Neural cell (in vitro differentiated cells): ENCODE data around the gene SH3RF3. TPM values are rescaled to one million over a fixed set of nuclear protein-coding genes. Genes with fewer than 3 reads are reported as not detected.

ENCODE experiments used
- H2AFZ ChIP-seq: fragments of 200-600, 300-800 bp; sonication (generic), shearing (Covaris generic); 2 replicates; pipeline ENCODE4 v1.6.0; 2014; ENCODE audit warnings: low read depth, mild to moderate bottlenecking, antibody characterized with exemption, low read length, moderate library complexity
- H3F3A ChIP-seq: fragments of 200-600 bp; shearing (Covaris generic); 2 replicates; pipeline ENCODE4 v1.6.1; 2016; ENCODE audit warnings: mild to moderate bottlenecking, moderate library complexity, mixed read lengths, antibody characterized with exemption, low read length; ENCODE audit not compliant: insufficient read depth, poor library complexity, severe bottlenecking
- H3K27ac ChIP-seq: fragments of 200-600, 300-800 bp; sonication (generic), shearing (Covaris generic); 2 replicates; pipeline ENCODE4 v1.5.1; 2014; ENCODE audit warnings: mild to moderate bottlenecking, low read length, moderate library complexity
- H3K27me3 ChIP-seq: fragments of 300-800, 200-600 bp; sonication (generic), shearing (Covaris generic); 2 replicates; pipeline ENCODE4 v1.6.0; 2014; ENCODE audit warnings: mild to moderate bottlenecking, low read depth, low read length, moderate library complexity; ENCODE audit not compliant: insufficient read depth
- H3K36me3 ChIP-seq: fragments of 300-800, 200-600 bp; sonication (generic), shearing (Covaris generic); 2 replicates; pipeline ENCODE4 v1.5.1; 2014; ENCODE audit warnings: mild to moderate bottlenecking, antibody characterized with exemption, low read length, moderate library complexity; ENCODE audit not compliant: insufficient read depth
- H3K4me2 ChIP-seq: fragments of 300-800, 200-600 bp; sonication (generic), shearing (Covaris generic); 2 replicates; pipeline ENCODE4 v1.6.0; 2014; ENCODE audit warnings: mild to moderate bottlenecking, low read length
- H3K4me3 ChIP-seq: fragments of 300-800, 200-600 bp; sonication (generic), shearing (Covaris generic); 2 replicates; pipeline ENCODE4 v1.5.1; 2014; ENCODE audit warnings: mild to moderate bottlenecking, low read length, moderate library complexity
- H3K79me2 ChIP-seq: fragments of 200-600 bp; shearing (Covaris generic); replicated peaks from 2 replicates; pipeline ENCODE4 v1.6.0; 2014; ENCODE audit warnings: mild to moderate bottlenecking, low read length, moderate library complexity; ENCODE audit not compliant: insufficient read depth
- H3K9ac ChIP-seq: fragments of 300-800, 200-600 bp; sonication (generic), shearing (Covaris generic); 2 replicates; pipeline ENCODE4 v1.6.1; 2016; ENCODE audit warnings: mild to moderate bottlenecking, low read length, mixed read lengths
- H3K9me2 ChIP-seq: fragments of 200-600 bp; shearing (Covaris generic); 2 replicates; pipeline ENCODE4 v1.6.1; 2016; ENCODE audit warnings: mild to moderate bottlenecking, low read length, mixed read lengths; ENCODE audit not compliant: insufficient read depth
- H3K9me3 ChIP-seq: fragments of 200-600, 300-800 bp; sonication (generic), shearing (Covaris generic); 2 replicates; pipeline ENCODE4 v1.6.1; 2016; ENCODE audit warnings: mild to moderate bottlenecking, mixed run types, low read length, moderate library complexity, mixed read lengths
- H4K20me1 ChIP-seq: fragments of 200-600 bp; shearing (Covaris generic); 2 replicates; pipeline ENCODE4 v1.6.1; 2016; ENCODE audit warnings: mild to moderate bottlenecking, mixed run types; ENCODE audit not compliant: insufficient read depth
- CTCF ChIP-seq: fragments of 450-650 bp; IDR thresholded peaks from 2 replicates; pipeline ENCODE4 v1.5.1; 2014; ENCODE audit warnings: antibody characterized with exemption, mild to moderate bottlenecking, moderate library complexity; ENCODE audit not compliant: poor library complexity, severe bottlenecking
- EP300 ChIP-seq: fragments of 450-650 bp; conservative IDR thresholded peaks from 2 replicates; pipeline ENCODE4 v1.6.1; 2014; ENCODE audit warnings: antibody characterized with exemption, mild to moderate bottlenecking, moderate library complexity; ENCODE audit not compliant: poor library complexity, severe bottlenecking
- EZH2 ChIP-seq: fragments of 200-600, 300-800 bp; shearing (Covaris generic), sonication (generic); IDR thresholded peaks from 2 replicates; pipeline ENCODE4 v1.6.1; 2014; ENCODE audit warnings: antibody characterized with exemption, low read length, borderline replicate concordance, mild to moderate bottlenecking; ENCODE audit not compliant: insufficient read depth, poor library complexity, severe bottlenecking
- MXI1 ChIP-seq: fragments of 450-650 bp; conservative IDR thresholded peaks from 2 replicates; pipeline ENCODE4 v1.6.1; 2014; ENCODE audit warnings: antibody characterized with exemption, mild to moderate bottlenecking; ENCODE audit not compliant: poor library complexity, severe bottlenecking
- POLR2AphosphoS5 ChIP-seq: IDR thresholded peaks from 2 replicates; pipeline ENCODE4 v1.6.1; 2012
- RAD21 ChIP-seq: fragments of 450-650 bp; conservative IDR thresholded peaks from 2 replicates; pipeline ENCODE4 v1.6.1; 2014; ENCODE audit warnings: antibody characterized with exemption, mild to moderate bottlenecking, moderate library complexity
- REST ChIP-seq: IDR thresholded peaks from 2 replicates; pipeline ENCODE4 v1.6.1; 2012; ENCODE audit warnings: borderline replicate concordance
- SMC3 ChIP-seq: fragments of 450-650 bp; conservative IDR thresholded peaks from 2 replicates; pipeline ENCODE4 v1.6.1; 2014; ENCODE audit warnings: antibody characterized with exemption, mild to moderate bottlenecking, moderate library complexity; ENCODE audit not compliant: poor library complexity
- TAF1 ChIP-seq: IDR thresholded peaks from 2 replicates; pipeline ENCODE4 v1.6.1; 2012; ENCODE audit warnings: low read depth
- polyA plus RNA-seq: library from polyadenylated mRNA; depleted of rRNA; stranded (reverse); fragments of >200 nt; gene quantifications from 2 replicates; pipeline ENCODE4 v1.2.3, GENCODE V29; 2014

The SH3RF3 gene
- polyA plus RNA-seq, 1 donor from 2014 or later: 0.53 TPM

DNA sequence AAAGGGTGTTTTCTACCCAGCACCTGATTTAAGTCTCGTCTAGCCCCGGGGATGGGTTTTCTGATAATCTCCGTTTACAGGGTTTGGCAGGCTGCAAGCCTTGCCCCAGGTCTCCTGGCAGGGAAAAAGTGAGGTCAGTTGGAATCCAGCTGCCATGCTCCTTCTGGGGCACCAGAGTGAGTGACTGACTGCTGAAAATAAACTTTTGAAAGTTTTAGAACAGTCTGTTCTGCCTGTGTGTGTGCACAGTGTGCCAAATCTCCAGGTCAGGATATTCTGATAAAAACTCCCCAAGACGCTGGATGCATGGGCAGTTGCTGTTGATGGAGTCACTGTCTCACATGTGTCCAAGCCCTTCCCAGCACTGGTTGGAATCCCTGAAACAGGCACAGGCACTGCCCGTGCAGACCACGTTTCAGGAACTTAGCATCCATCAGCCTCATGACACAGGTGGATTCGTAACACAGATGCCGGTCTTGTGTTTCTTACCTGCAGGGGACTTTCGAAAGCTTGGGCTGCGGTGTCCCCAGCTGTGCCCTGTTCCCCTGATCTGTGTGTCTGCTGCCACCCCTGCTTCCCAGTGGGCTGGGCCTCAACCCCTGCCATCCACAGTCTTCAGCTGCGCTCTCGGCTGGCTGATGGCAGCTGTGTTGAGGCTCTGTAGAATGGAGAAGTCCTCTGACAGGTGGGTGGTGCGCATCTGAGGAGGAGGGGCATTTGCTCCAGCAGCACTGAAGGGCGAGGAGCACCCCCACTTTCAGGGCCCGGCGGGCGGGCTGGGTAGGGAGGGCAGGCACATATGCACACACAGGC lies 65.0 kb downstream of the SH3RF3 start:
- Histone ChIP-seq H3K27ac (no peak overlapping the region), H3K9me3 (no peaks in the 10 kb centered on the region), H3K4me2 (no peak overlapping the region), H3F3A (no peaks in the 10 kb centered on the region), H3K9me2 (no peaks in the 10 kb centered on the region), H3K36me3 (no peaks in the 10 kb centered on the region), H2AFZ (no peak overlapping the region), H4K20me1 (no peaks in the 10 kb centered on the region), H3K4me3 (no peak overlapping the region), H3K9ac (no peak overlapping the region), H3K27me3 (no peaks in the 10 kb centered on the region), H3K79me2 (no peaks in the 10 kb centered on the region)
- TF ChIP-seq REST (no peak), EZH2 (no peak), RAD21 (no peak), MXI1 (no peak), CTCF (no peak), SMC3 (no peak), EP300 (no peak), TAF1 (no peak)

DNA sequence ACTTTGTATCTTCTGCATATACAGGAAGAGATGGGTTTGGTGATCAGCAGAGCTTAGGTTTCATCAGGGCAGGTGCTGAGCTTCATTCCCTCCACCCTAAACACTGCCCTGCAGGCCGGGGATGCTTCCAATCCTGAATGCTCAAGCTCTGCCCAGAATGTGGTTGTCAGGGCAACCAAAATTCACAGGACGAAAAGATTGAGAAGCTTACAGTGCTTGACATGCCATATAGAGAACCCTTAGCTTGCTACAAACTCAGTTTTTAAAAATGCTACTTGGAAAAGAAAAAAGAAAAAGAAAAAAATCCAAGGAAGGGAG lies 65.6 kb downstream of the SH3RF3 start:
- no peak overlapping the region for H3K9ac ChIP-seq
- H3K27me3 ChIP-seq: no peaks in the 10 kb centered on the region
- no peak overlapping the region for H2AFZ ChIP-seq
- H3K79me2 ChIP-seq: no peaks in the 10 kb centered on the region
- H4K20me1 ChIP-seq: no peaks in the 10 kb centered on the region
- H3K36me3 ChIP-seq: no peaks in the 10 kb centered on the region
- H3F3A ChIP-seq: no peaks in the 10 kb centered on the region
- no peaks in the 10 kb centered on the region for H3K9me3 ChIP-seq
- TF ChIP-seq MXI1 (no peak), TAF1 (no peak), RAD21 (no peak), SMC3 (no peak), EZH2 (no peak), REST (no peak), EP300 (no peak), POLR2AphosphoS5 (no peak), CTCF (no peak)
- no peak overlapping the region for H3K4me2 ChIP-seq
- H3K27ac ChIP-seq: no peak overlapping the region
- no peaks in the 10 kb centered on the region for H3K9me2 ChIP-seq
- H3K4me3 ChIP-seq: no peak overlapping the region
